Measurements from ENCODE around the gene ITGB4.

The ITGB4 gene

DNA sequence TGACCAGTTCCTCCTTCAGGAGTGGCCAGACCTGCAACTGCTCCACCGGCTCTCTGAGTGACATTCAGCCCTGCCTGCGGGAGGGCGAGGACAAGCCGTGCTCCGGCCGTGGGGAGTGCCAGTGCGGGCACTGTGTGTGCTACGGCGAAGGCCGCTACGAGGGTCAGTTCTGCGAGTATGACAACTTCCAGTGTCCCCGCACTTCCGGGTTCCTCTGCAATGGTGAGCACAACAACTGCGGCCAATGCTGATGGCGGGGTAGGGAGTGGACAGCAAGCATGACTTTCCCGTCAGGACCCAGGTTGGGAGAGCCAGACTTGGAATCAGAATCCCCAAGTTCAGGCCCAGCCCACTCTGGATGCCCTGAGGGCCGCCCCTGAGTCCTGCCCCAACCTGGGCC is 12.2 kb downstream of the ITGB4 start:
- DNase-seq, result no peak

DNA sequence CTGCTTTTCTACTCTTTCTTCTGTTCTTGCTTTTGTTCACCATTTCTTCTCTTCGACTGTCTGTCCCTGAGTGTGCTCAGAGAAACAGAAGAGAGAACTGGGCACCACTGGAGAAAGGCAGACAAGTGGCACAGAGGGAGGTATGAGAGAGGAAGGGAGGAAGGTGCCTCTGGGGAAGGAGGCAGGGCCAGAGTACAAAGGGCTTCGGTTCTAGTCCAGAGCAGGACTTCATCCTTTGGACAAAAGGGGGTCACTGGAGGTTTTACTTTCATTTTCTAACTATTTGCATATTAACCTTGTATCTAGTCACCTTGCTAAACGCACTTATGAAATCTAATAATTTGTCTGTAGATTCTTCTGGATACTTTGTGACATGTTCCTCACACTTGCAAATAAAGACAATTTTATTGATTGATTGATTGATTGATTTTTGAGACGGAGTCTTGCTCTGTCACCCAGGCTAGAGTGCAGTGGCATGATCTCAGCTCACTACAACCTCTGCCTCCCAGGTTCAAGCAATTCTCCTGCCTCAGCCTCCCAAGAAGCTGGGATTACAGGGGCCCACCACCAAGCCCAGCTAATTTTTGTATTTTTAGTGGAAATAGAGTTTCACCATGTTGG is 13.5 kb downstream of the ITGB4 start:
- DNase-seq, result no peak

DNA sequence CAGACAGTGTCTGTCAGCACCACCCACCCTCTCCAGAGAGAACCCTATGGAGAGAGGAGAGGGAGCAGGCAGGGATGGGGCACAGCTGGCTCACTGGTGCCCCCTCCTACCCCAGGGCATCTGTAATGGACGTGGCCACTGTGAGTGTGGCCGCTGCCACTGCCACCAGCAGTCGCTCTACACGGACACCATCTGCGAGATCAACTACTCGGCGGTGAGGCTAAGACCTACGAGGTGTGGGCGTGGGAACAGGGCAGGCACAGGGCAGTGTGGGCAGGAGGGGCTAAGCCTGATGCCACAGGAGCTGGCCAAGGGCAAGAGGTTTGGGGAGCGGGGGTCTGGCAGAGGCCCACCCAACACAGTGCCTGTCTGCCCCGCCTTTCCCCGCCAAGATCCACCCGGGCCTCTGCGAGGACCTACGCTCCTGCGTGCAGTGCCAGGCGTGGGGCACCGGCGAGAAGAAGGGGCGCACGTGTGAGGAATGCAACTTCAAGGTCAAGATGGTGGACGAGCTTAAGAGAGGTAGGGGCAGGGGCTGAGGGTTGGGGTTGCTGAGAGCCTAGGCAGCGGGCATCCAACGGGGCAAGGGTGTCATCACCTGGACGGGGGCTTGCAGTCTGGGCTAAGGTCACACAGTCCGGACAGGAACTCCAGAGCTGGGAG is 15.0 kb downstream of the ITGB4 start:
- DNase-seq, result no peak

DNA sequence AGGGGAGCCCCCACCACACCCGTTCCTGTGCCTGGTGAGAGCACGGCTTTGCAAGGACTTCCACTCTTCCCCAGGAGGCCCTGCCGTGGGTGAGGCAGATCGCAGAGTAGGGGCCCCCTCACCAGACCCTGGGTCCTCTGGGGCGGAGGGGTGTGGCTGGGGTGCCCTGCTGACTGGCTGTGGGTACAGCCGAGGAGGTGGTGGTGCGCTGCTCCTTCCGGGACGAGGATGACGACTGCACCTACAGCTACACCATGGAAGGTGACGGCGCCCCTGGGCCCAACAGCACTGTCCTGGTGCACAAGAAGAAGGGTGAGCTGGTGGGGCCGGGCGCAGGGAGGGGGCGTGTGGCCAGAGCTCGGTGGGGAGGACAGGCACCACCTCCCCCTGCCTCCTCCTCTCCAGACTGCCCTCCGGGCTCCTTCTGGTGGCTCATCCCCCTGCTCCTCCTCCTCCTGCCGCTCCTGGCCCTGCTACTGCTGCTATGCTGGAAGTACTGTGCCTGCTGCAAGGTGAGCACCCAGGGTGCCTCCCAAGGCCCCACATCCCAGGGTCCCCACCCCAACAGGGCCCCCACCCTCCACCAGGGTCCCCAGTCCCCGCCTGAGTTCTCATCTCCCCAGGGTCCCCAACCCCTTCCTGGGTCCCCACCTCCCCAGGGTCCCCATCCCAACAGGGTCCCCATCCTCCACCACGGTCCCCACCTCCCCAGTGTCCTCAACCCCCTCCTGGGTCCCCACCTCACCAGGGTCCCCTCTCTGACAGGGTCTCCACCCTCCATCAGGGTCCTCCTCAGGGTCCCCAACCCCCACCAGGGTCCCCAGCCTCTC is 16.1 kb downstream of the ITGB4 start:
- no peak for DNase-seq

DNA sequence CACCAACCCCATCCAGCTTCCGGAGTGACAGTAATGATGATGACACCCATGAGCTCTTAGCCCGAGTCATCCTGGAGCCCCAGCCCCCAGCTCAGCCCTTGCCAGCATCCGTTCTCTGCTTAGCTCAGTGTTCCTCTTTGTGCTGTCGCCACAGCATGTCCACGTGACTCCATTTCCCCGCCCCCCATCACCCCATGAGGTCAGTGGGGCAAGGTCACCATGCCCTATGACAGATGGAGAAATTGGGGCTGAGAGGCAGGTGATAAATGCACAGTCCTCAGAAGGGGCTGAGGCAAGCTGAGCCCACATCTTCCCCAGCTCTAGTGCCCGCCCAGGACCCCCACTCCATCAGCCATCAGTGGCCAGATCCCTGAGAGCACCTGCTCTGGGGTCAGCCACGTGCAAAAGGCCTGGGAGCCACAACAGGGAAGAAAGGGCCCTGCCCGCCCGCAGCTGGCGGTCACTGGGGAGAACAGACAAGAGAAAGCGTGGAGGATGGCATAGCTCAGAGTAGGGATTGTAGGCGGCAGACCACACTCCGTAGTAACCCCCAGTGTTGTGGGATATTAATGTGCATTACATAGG is 17.1 kb downstream of the ITGB4 start:
- no peak for DNase-seq

DNA sequence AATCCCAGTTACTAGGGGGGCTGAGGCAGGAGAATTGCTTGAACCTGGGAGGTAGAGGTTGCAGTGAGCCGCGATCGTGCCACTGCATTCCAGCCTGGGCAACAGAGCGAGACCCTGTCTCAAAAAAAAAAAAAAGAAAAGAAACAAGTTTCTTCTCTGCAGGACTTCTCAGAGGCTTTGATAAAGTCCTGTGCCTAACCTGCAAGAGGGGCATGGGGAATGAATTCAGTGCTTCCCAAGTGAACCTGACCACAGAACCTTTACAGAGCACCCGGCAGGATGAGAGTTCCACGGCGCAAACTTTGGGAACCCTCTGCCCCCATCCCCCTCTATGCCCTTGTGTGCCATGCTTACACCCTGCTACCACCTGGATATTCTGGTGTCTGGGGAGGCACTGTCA is 17.9 kb downstream of the ITGB4 start:
- DNase-seq, result no peak

DNA sequence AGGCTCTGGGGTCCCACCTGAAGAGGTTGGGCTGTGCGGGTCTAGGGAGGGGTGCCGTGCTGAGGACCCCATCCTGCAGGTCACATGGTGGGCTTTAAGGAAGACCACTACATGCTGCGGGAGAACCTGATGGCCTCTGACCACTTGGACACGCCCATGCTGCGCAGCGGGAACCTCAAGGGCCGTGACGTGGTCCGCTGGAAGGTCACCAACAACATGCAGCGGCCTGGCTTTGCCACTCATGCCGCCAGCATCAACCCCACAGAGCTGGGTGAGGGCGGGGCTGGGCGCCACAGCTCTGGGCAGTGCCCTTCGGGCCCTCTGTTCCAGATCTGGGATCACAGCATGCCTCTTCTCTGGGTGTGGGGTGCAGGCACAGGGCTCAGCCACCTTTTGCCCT is 18.5 kb downstream of the ITGB4 start:
- no peak for DNase-seq

DNA sequence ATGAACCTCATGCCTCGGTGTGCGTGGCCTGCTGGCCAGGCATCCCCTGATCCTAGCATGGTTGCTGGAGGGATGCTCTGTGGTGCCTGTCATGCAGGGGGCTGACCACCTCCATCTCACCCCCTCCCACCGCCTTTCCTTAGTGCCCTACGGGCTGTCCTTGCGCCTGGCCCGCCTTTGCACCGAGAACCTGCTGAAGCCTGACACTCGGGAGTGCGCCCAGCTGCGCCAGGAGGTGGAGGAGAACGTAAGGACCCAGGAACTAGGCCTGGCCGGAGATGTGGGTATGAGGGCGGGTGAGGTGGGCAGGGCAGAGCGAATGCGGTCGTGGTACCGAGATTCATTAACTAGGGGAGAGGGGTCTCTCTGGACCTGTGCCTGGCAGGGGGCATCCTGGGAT is 19.0 kb downstream of the ITGB4 start:
- no peak for DNase-seq

DNA sequence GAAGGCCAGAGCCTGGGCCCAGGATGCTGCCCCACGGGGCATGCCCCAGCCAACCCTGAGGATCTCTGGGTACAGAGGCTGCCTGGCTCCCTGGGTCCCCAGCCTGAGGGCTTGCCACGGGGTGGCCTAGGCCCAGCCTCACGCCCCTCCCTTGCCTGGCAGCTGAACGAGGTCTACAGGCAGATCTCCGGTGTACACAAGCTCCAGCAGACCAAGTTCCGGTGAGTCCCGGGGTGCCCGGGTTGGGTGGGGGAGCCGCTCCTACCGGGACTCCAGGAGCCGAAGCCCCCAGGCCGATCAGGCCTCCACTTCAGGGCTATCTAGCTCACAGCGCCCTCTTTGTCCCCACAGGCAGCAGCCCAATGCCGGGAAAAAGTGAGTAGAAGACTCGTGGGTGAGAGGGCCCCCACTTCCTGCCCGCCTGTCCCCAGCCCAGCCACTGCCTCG is 19.4 kb downstream of the ITGB4 start:
- DNase-seq, result no peak

DNA sequence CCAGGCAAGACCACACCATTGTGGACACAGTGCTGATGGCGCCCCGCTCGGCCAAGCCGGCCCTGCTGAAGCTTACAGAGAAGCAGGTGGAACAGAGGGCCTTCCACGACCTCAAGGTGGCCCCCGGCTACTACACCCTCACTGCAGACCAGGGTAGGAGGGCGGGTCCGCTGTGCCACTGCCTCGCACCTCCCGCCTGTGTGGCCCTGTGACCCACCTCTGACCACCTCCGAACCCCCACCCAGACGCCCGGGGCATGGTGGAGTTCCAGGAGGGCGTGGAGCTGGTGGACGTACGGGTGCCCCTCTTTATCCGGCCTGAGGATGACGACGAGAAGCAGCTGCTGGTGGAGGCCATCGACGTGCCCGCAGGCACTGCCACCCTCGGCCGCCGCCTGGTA is 21.1 kb downstream of the ITGB4 start:
- no peak for DNase-seq

DNA sequence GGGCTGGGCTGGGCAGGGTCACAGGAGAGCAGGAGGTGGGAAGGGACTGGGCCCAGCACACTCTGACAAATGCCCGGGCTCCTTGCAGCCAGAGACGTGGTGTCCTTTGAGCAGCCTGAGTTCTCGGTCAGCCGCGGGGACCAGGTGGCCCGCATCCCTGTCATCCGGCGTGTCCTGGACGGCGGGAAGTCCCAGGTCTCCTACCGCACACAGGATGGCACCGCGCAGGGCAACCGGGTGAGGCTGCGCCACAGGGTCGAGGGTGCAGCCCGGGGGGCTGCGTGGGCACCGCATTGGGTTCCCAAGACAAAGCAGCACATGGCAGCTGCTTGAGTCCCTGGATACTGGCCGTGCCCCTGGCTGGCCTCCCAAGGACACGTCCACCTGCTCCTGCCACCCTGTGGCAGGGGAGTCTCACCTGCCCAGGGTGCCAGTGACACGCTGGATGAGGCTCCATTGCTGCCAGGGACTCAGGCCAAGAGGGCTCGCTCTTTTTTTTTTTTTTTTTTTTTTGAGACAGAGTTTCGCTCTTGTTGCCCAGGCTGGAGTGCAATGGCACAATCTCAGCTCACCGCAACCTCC is 22.5 kb downstream of the ITGB4 start:
- DNase-seq, result no peak

DNA sequence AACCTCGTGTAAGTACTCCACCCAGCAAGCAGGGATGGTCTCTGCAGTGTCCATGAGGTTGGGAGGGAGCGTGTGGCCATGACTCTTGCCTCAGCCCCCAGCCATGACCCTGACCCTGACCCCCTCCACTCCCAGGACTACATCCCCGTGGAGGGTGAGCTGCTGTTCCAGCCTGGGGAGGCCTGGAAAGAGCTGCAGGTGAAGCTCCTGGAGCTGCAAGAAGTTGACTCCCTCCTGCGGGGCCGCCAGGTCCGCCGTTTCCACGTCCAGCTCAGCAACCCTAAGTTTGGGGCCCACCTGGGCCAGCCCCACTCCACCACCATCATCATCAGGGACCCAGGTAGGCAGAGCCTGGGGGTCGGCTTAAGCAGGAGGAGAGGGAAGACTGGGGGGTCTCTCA is 27.4 kb downstream of the ITGB4 start:
- DNase-seq, result no peak

DNA sequence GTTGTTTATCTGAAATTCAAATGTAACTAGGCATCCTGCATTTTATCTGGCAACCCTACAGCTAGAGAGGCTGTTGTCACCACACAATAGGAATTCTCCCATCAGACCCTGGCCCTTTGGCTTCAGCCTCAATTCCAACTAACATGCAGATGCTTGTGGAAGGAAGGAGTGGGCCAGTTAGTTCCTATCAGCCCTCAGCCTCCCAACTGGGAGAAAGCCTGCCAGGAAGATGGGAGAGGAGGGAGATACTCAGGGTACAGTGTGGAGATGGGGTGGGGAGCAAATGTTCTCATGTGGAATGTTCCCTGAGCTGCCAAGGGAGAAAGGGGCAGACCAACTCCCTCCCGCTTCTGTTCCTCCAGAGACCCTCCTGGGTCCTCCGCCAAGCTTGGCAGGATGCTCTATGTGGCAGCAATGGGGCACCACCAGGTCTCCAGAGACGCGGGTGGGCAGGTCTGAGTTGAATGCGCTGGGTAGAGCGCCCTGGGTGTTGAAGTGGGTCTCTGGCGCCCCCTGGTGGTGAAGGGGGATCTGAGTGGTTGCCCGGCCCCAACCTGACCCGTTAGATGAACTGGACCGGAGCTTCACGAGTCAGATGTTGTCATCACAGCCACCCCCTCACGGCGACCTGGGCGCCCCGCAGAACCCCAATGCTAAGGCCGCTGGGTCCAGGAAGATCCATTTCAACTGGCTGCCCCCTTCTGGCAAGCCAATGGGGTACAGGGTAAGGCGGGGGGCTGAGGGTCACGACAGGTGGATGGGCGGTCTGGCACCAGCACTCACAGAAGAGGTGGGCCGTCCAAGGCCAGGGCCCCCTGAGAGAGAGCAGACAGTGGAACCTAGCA is 28.5 kb downstream of the ITGB4 start:
- peak; percentile 79 to 93 (median 86) for DNase-seq

DNA sequence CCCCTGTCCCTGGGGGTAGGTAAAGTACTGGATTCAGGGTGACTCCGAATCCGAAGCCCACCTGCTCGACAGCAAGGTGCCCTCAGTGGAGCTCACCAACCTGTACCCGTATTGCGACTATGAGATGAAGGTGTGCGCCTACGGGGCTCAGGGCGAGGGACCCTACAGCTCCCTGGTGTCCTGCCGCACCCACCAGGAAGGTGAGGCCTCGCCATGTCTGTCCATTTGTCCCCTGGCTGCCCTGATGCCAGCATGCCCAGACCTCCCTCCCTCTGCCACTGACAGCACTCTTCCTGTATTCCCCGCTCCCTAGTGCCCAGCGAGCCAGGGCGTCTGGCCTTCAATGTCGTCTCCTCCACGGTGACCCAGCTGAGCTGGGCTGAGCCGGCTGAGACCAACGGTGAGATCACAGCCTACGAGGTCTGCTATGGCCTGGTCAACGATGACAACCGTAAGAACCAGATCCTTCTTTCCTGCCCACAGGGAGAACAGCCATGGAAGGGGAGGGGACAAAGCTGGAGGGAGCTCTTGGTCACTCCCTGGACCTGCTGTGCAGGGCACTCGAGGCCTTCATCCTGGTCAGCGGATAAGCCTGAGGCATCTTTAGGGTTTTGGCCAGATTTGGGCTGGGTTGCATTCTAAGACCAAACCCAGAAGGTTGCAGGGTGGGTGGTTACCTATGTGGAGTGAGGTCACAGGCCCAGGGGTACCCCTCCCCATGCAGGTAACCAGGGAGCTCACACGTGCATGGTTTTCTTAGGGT is 29.6 kb downstream of the ITGB4 start:
- no peak for DNase-seq

DNA sequence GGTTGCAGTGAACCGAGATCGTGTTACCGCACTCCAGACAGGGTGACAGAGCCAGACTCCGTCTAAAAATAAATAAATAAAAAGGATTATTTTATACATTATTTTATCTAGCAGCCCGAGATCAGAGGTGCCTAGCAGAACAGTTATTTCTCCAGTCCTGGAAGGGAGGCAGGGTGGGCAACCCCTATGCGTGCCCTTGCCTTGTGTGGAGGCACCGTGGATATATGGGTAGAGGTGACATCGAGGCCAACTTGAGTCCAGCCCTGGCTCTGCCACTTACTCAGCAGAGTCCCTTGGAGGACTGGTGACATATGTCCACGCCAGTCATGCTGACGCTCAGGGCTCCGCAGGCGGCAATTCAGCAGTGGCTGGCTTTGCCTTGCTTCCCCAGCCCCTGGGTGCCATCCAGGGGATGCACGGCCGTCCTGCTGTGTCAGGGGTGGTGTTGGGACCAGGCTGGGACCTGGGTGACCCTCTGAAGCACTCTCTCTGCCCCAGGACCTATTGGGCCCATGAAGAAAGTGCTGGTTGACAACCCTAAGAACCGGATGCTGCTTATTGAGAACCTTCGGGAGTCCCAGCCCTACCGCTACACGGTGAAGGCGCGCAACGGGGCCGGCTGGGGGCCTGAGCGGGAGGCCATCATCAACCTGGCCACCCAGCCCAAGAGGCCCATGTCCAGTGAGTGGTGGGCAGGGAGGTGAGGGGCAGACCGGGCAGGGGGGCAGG is 30.6 kb downstream of the ITGB4 start:
- DNase-seq, result no peak

DNA sequence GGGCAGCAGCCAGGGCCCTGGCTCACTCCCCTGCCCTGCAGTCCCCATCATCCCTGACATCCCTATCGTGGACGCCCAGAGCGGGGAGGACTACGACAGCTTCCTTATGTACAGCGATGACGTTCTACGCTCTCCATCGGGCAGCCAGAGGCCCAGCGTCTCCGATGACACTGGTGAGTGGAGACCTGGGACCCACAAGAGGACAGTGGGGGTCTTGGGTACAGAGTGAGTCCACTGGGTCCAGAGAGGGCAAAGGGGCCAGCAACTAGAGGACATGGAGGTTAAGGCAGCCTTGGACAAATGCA is 31.1 kb downstream of the ITGB4 start:
- DNase-seq, result no peak

DNA sequence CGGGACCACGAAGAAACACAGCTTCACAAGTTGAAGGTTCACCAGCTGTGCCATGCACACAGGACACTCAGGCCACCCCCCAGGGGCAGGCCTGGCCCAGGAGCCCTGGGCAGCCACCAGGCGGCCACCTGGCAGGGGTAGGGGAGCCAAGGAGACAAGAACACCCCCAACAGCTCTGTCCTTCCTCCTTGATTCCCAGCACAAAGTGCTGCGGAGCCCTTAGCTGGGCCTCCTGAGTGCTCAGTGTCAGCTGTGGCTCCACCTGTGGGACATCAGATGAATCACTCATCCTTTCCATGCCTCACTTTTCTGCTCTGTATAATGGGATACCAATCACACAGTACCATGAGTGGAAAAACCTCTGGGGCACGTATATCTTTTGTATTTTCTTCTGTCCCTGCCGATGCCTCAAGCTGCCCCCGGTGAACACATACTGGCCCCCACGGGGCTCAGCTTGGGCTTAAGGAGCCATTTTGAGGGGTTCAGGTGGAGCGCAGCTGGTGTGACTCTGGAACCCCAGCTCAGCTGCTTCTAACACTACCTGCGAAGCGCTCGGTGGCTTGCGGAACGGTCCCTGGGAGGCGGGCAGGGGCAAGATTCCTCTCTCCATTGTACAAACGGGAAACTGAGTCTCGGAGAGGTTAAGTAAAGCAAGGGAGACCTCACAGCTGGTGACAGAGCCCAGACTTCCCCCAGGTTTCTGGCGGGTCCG is 31.7 kb downstream of the ITGB4 start:
- DNase-seq, result no peak

DNA sequence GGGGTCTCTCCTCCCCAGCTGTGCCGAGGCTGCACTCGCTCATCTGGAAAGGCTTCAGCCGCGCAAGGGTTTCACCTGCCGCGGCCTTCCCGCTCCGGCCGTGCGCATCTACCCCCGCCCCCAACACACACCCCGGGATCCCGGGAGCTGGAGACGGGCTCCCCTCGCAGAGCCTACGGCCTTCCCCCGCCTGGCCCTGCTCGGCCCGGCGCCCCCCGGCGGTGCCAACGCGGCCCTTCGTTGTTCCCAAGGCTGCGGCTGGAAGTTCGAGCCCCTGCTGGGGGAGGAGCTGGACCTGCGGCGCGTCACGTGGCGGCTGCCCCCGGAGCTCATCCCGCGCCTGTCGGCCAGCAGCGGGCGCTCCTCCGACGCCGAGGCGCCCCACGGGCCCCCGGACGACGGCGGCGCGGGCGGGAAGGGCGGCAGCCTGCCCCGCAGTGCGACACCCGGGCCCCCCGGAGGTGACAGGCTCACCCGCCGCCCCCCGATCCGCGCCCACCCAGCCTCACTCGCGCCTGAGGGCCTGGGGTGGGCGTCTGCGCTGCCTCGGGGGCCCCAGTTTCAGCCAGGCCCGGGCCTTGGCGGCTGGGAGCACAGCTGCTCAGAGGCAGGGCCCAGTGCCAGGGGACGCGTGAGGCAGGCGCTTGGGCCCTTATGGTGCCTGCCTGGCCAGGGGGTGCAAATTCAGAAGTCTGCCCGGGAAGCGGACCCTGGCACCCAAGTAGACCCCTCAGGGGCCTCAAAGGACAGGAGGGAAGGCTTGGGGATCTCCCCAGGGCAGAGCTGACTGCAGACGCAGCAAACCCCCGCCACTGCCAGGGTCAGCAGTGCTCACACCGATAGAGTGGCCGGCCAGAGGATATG is 32.5 kb downstream of the ITGB4 start:
- DNase-seq, result peak; percentile 43 to 62 (median 55)
